Measurements from ENCODE around the gene MAPK7. TPM values are rescaled to one million over a fixed set of nuclear protein-coding genes. Genes with fewer than 3 reads are reported as not detected.

MAPK7 gene
- total RNA-seq, 1 donor from 2014 or later = 25.1 TPM

DNA sequence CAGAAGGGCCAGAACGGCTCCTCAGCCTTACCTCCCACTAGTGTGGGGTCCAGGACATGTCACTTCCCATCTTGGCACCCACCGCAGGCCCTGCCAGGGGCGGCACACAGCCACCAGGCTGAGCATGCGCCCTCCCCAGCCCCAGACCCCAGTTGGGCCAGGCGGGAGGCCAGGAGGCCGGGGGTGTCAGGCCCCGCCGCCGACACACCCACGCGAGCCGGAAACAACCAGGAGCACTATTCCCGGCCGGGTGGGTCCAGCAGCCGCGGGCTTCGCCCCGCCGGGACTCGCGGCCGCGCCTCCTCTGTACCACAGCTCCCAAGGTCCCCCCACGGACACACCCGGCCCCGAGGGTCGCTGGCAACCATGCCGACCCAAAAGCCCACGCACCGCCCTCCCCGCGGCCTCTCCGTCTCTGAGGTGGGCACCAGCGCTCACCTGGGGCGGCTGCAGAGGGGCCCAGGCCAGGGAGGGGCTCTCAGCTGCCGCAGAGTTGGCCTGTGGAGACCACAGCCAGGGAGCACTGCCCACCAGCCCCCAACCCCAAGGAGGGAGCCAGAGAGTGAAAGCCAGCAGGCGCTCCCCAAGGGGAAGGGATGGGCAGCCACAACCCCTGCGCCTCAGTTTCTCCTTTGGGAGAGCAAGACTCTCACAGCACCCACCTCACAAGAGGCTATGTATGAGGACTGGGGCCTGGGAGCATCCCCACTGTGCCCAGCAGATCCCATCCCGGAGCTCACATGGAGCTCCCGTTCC is 33.8 kb upstream of the MAPK7 start:
- H3K27ac ChIP-seq (ENCODE audit: low read depth, low read length) = no peak overlapping the region
- no peaks in the 10 kb centered on the region for H3K27me3 Mint-ChIP-seq (ENCODE audit: low read depth, unreplicated experiment)
- TF ChIP-seq, protein P1, sequence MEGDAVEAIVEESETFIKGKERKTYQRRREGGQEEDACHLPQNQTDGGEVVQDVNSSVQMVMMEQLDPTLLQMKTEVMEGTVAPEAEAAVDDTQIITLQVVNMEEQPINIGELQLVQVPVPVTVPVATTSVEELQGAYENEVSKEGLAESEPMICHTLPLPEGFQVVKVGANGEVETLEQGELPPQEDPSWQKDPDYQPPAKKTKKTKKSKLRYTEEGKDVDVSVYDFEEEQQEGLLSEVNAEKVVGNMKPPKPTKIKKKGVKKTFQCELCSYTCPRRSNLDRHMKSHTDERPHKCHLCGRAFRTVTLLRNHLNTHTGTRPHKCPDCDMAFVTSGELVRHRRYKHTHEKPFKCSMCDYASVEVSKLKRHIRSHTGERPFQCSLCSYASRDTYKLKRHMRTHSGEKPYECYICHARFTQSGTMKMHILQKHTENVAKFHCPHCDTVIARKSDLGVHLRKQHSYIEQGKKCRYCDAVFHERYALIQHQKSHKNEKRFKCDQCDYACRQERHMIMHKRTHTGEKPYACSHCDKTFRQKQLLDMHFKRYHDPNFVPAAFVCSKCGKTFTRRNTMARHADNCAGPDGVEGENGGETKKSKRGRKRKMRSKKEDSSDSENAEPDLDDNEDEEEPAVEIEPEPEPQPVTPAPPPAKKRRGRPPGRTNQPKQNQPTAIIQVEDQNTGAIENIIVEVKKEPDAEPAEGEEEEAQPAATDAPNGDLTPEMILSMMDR (IDR thresholded peaks at IDR 0.05; ENCODE audit: insufficient read depth, low read depth, low read length) = no peak
- no peak for TF ChIP-seq EZH2 (IDR thresholded peaks at IDR 0.05; ENCODE audit: insufficient read depth, low read length)
- FAIRE-seq (no peak), DNase-seq (ENCODE audit: low read depth) (no peak)
- H3K9ac ChIP-seq (ENCODE audit: low read length) = no peak overlapping the region
- no peaks in the 10 kb centered on the region for H3K79me2 ChIP-seq (ENCODE audit: insufficient read depth, low read length)
- H3K4me3 ChIP-seq (ENCODE audit: insufficient read depth, low read depth, low read length) = no peak overlapping the region
- no peaks in the 10 kb centered on the region for H4K20me1 ChIP-seq (ENCODE audit: insufficient read depth, low read length)
- no peak overlapping the region for H2AFZ ChIP-seq (ENCODE audit: low read depth, low read length)
- H3K4me2 ChIP-seq (ENCODE audit: low read length) = no peak overlapping the region
- H3K9me3 Mint-ChIP-seq (ENCODE audit: unreplicated experiment) = no peaks in the 10 kb centered on the region
- no peaks in the 10 kb centered on the region for H3K27me3 ChIP-seq (ENCODE audit: insufficient read depth, low read length)
- peaks cover 32% of the 10 kb centered on the region for H3K4me1 ChIP-seq (ENCODE audit: insufficient read depth, low read length)
- H3K36me3 ChIP-seq (ENCODE audit: insufficient read depth, low read length) = no peaks in the 10 kb centered on the region
- H3K4me3 Mint-ChIP-seq (ENCODE audit: unreplicated experiment) = no peak overlapping the region
- H3K36me3 Mint-ChIP-seq (ENCODE audit: low read depth, unreplicated experiment) = no peaks in the 10 kb centered on the region
- no peak overlapping the region for H3K27ac Mint-ChIP-seq (ENCODE audit: unreplicated experiment)
- no peaks in the 10 kb centered on the region for H3K9me3 ChIP-seq (ENCODE audit: insufficient read depth, low read depth, low read length)
- peaks cover 22% of the 10 kb centered on the region for H3K4me1 Mint-ChIP-seq (ENCODE audit: low read depth, unreplicated experiment)

DNA sequence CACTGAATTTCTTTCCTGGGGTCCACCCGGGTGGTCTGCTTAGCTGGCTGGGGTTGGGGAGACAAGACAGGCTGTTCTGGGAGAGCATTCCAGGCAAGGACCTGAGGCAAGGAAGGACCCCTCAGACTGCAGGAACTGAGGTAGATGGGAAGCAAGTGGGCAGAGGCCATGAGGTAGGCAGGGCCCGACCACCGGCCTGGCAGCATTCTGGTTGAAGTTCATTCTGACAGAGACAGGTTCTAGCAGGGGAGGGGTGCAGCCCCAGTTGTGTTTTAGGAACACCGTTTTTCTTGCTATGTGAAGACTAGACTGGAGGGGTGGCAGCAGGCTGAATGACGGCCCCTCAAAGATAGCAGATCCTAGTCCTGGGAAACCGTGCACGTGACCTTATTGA is 33.2 kb upstream of the MAPK7 start:
- H3K4me2 ChIP-seq (ENCODE audit: low read length) = no peak overlapping the region
- H3K36me3 Mint-ChIP-seq (ENCODE audit: low read depth, unreplicated experiment) = no peaks in the 10 kb centered on the region
- H3K27me3 ChIP-seq (ENCODE audit: insufficient read depth, low read length) = no peaks in the 10 kb centered on the region
- H3K9me3 Mint-ChIP-seq (ENCODE audit: unreplicated experiment) = no peaks in the 10 kb centered on the region
- FAIRE-seq = no peak
- no peak overlapping the region for H3K27ac ChIP-seq (ENCODE audit: low read depth, low read length)
- H3K4me1 ChIP-seq (ENCODE audit: insufficient read depth, low read length) = peaks cover 32% of the 10 kb centered on the region
- no peaks in the 10 kb centered on the region for H4K20me1 ChIP-seq (ENCODE audit: insufficient read depth, low read length)
- no peak for DNase-seq (ENCODE audit: low read depth)
- H3K4me3 Mint-ChIP-seq (ENCODE audit: unreplicated experiment) = no peak overlapping the region
- no peaks in the 10 kb centered on the region for H3K79me2 ChIP-seq (ENCODE audit: insufficient read depth, low read length)
- H3K27me3 Mint-ChIP-seq (ENCODE audit: low read depth, unreplicated experiment) = no peaks in the 10 kb centered on the region
- H3K4me1 Mint-ChIP-seq (ENCODE audit: low read depth, unreplicated experiment) = peaks cover 21% of the 10 kb centered on the region
- H2AFZ ChIP-seq (ENCODE audit: low read depth, low read length) = no peak overlapping the region
- no peaks in the 10 kb centered on the region for H3K36me3 ChIP-seq (ENCODE audit: insufficient read depth, low read length)
- H3K4me3 ChIP-seq (ENCODE audit: insufficient read depth, low read depth, low read length) = no peak overlapping the region
- H3K9me3 ChIP-seq (ENCODE audit: insufficient read depth, low read depth, low read length) = no peaks in the 10 kb centered on the region
- no peak overlapping the region for H3K27ac Mint-ChIP-seq (ENCODE audit: unreplicated experiment)
- TF ChIP-seq EZH2 (IDR thresholded peaks at IDR 0.05; ENCODE audit: insufficient read depth, low read length) = no peak
- TF ChIP-seq, protein P1 (IDR thresholded peaks at IDR 0.05; ENCODE audit: insufficient read depth, low read depth, low read length) = no peak
- no peak overlapping the region for H3K9ac ChIP-seq (ENCODE audit: low read length)
